ENCODE measurements around the gene MYO18A.

DNA sequence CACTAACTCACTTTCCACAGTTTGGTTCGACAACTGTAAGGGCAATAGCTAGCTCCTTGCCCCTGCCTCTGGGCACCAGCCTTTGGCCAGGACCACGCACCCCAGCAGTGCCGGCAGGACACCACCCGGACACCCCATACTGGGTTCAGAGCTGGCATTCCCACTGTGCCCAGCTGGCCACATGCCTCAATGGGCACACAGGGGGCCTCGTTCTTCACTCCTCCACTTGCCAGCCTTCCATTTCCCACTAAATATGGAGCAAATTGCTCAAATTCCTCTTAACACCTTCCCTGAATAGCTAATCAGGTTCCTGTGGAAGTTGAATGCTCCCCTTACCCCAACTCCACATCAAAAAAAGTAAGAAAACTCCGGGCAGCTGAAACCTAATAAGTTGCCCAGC is 84.8 kb downstream of the MYO18A start:
- TF ChIP-seq EZH2 (IDR thresholded peaks at IDR 0.05; ENCODE audit: insufficient read depth, low read length) = no peak
- TF ChIP-seq, protein P1, sequence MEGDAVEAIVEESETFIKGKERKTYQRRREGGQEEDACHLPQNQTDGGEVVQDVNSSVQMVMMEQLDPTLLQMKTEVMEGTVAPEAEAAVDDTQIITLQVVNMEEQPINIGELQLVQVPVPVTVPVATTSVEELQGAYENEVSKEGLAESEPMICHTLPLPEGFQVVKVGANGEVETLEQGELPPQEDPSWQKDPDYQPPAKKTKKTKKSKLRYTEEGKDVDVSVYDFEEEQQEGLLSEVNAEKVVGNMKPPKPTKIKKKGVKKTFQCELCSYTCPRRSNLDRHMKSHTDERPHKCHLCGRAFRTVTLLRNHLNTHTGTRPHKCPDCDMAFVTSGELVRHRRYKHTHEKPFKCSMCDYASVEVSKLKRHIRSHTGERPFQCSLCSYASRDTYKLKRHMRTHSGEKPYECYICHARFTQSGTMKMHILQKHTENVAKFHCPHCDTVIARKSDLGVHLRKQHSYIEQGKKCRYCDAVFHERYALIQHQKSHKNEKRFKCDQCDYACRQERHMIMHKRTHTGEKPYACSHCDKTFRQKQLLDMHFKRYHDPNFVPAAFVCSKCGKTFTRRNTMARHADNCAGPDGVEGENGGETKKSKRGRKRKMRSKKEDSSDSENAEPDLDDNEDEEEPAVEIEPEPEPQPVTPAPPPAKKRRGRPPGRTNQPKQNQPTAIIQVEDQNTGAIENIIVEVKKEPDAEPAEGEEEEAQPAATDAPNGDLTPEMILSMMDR (IDR thresholded peaks at IDR 0.05; ENCODE audit: insufficient read depth, low read depth, low read length) = no peak
